ENCODE results near the gene TBK1. TPM values are rescaled to one million over a fixed set of nuclear protein-coding genes. Genes with fewer than 3 reads are reported as not detected.

TBK1 gene
- total and polyA plus RNA-seq, 4 donors = 10.9 to 32.8 (median 22.5) TPM

Other genes with a start within 250 kb of the TBK1 start
- gene KICS2, start 229.8 kb upstream of the TBK1 start, total RNA-seq = 1 to 10 TPM; 5.6 to 6.2 TPM
- gene KICS2, start 229.8 kb upstream of the TBK1 start, polyA plus RNA-seq = 1 to 10 TPM; 2.0 to 2.2 TPM
- not detected for gene C12orf56, start 61.4 kb upstream of the TBK1 start, total RNA-seq
- gene C12orf56, start 61.4 kb upstream of the TBK1 start, polyA plus RNA-seq = under 1 TPM in 1 of 2 donors, not detected in 1; 0.25 TPM
- 10 to 100 TPM; 49.7 to 53.9 TPM for gene XPOT, start 47.7 kb upstream of the TBK1 start, total RNA-seq
- 10 to 100 TPM; 18.2 to 22.9 TPM for gene XPOT, start 47.7 kb upstream of the TBK1 start, polyA plus RNA-seq
- 100 to 1,000 TPM; 197 to 418 TPM for gene RASSF3, start 158.4 kb downstream of the TBK1 start, total RNA-seq
- gene RASSF3, start 158.4 kb downstream of the TBK1 start, polyA plus RNA-seq = 100 to 1,000 TPM in 1 of 2 donors, 10 to 100 TPM in 1; 85.1 to 445 TPM